Renal cortex interstitium (tissue), 11 donors: ENCODE results near the gene CCNL2. TPM values are rescaled to one million over a fixed set of nuclear protein-coding genes. Genes with fewer than 3 reads are reported as not detected.
A peak's percentile ranks its signal among the peaks of the same experiment; 100 is the strongest.
"Not testable (repeated sequence)": the region's sequence is repeated elsewhere in the genome, so short reads cannot be mapped to it uniquely, and the experiment has no call there.

ENCODE experiments used
- DNase-seq, 11 donors: peaks; one replicate each; pipeline ENCODE4 v3.0.0-alpha.2; 2013; ENCODE audit warnings: low read depth in 9 of 11, low spot score in 4 of 11; ENCODE audit errors: extremely low read depth in 1 of 11
- polyA plus RNA-seq, 3 donors: library from polyadenylated mRNA; unstranded; fragments of 120-200 nt; gene quantifications; one replicate each; pipeline ENCODE4 v1.2.1, GENCODE V29; 2013; ENCODE audit not compliant: insufficient read length in 3 of 3

CCNL2 gene
- polyA plus RNA-seq, 3 donors: 241 to 386 (median 255) TPM

- DNase-seq: not testable (repeated sequence)
These were observed 29.0 kb downstream of the CCNL2 start for GRCh38 chr1:1370094-1370493.

- no peak for DNase-seq
These were observed 31.8 kb downstream of the CCNL2 start for GRCh38 chr1:1367315-1367714.

GRCh38 chr1:1366699-1367066 lies 32.5 kb downstream of the CCNL2 start:
- no peak for DNase-seq

GRCh38 chr1:1365875-1366698 lies 33.0 kb downstream of the CCNL2 start:
- DNase-seq: no peak

GRCh38 chr1:1364266-1364665 lies 34.9 kb downstream of the CCNL2 start:
- no peak for DNase-seq

GRCh38 chr1:1361982-1362423 lies 37.1 kb downstream of the CCNL2 start:
- no peak for DNase-seq

GRCh38 chr1:1361233-1361981 lies 37.7 kb downstream of the CCNL2 start:
- DNase-seq: no peak

- no peak for DNase-seq
These were observed 38.5 kb downstream of the CCNL2 start for GRCh38 chr1:1360506-1361169.

GRCh38 chr1:1359664-1360468 lies 39.3 kb downstream of the CCNL2 start:
- DNase-seq: peak in 2 of 11 donors; percentile 51 to 65

- DNase-seq: no peak
These were observed 39.8 kb downstream of the CCNL2 start for GRCh38 chr1:1359308-1359663.

GRCh38 chr1:1358433-1359271 lies 40.5 kb downstream of the CCNL2 start, which contains the start of gene MXRA8:
MXRA8 (minus strand) TSS chr1:1358555; CDS start chr1:1358504, 51 bp downstream.
- peak in 5 of 11 donors; percentile 57 to 80 (median 61) for DNase-seq

- DNase-seq: no peak
These were observed 41.2 kb downstream of the CCNL2 start for GRCh38 chr1:1357871-1358432.

- no peak for DNase-seq
These were observed 42.2 kb downstream of the CCNL2 start for GRCh38 chr1:1356796-1357401.

GRCh38 chr1:1356166-1356795 lies 42.9 kb downstream of the CCNL2 start:
- DNase-seq: no peak

- DNase-seq: peak in 1 of 11 donors; percentile 51
These were observed 43.7 kb downstream of the CCNL2 start for GRCh38 chr1:1355416-1355815.

GRCh38 chr1:1354271-1355247 lies 44.6 kb downstream of the CCNL2 start:
- DNase-seq: no peak
